ENCODE data around the gene SAC3D1. TPM values are rescaled to one million over a fixed set of nuclear protein-coding genes. Genes with fewer than 3 reads are reported as not detected.
A peak's percentile ranks its signal among the peaks of the same experiment; 100 is the strongest.

Gene SAC3D1
- polyA plus RNA-seq, 1 experiment = 4.5 TPM

DNA sequence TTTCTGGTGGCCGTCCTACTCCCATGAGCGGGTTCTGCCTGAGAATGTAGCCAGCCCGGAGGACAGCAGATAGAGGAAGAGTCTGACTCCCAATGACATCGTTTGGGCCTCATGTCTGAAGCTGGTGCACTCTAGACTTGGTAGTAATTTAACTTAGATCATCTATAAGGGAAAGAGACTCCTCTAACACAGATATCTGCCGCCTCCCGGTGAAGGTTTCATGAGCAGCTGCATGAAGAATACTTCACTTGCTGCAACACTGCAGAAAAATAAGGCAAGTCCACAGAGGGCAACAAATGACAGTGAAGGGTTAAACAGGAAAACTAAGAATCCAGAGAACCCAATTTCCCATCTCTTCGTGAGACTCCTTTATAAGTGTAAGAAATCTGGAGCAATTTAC is 33.0 kb upstream of the SAC3D1 start:
- no peaks in the 10 kb centered on the region for H3K27me3 ChIP-seq (ENCODE audit: control insufficient read depth, insufficient read depth, low read length)
- H3K9me3 ChIP-seq (ENCODE audit: control insufficient read depth, insufficient read depth, low read length) = no peaks in the 10 kb centered on the region
- DNase-seq (ENCODE audit: low read depth, low spot score) = no peak
- TF ChIP-seq, protein P1, sequence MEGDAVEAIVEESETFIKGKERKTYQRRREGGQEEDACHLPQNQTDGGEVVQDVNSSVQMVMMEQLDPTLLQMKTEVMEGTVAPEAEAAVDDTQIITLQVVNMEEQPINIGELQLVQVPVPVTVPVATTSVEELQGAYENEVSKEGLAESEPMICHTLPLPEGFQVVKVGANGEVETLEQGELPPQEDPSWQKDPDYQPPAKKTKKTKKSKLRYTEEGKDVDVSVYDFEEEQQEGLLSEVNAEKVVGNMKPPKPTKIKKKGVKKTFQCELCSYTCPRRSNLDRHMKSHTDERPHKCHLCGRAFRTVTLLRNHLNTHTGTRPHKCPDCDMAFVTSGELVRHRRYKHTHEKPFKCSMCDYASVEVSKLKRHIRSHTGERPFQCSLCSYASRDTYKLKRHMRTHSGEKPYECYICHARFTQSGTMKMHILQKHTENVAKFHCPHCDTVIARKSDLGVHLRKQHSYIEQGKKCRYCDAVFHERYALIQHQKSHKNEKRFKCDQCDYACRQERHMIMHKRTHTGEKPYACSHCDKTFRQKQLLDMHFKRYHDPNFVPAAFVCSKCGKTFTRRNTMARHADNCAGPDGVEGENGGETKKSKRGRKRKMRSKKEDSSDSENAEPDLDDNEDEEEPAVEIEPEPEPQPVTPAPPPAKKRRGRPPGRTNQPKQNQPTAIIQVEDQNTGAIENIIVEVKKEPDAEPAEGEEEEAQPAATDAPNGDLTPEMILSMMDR (IDR thresholded peaks at IDR 0.05; ENCODE audit: low read depth, low read length) = no peak
- ChIA-PET POLR2A (no interaction called here), CTCF (interaction anchor here (1.1 kb wide), 1 partner anchor 10 kb away, joined by 3 read pairs; no protein-coding TSS in a partner anchor)
- H3K27ac ChIP-seq (ENCODE audit: low read depth, low read length) = no peak overlapping the region
- no peak overlapping the region for H3K4me3 ChIP-seq (ENCODE audit: low read depth, low read length)

DNA sequence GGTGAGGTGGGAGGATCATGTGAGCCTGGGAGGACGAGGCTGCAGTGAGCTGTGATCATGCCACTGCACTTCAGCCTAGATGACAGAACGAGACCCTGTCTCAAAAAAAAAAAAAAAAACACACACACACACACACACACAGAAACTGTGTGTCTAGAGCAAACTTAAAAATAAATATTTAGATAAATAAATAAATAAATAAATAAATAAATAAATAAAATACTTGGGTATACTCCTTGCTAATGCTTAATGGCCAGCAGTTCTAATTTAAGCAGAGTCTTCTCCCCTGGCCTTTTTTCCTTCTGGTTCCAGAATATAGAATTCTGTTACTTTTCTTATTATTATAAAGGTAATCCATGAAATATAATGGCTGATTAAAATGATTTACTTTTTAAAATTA is 32.1 kb upstream of the SAC3D1 start:
- CTCF ChIA-PET = interaction anchor here (0.7 to 1.1 kb wide), 2 partner anchors 11 to 25 kb away, joined by 3 to 5 read pairs; no protein-coding TSS in a partner anchor
- TF ChIP-seq, protein P1 (IDR thresholded peaks at IDR 0.05; ENCODE audit: low read depth, low read length) = no peak
- no peak for DNase-seq (ENCODE audit: low read depth, low spot score)
- no peaks in the 10 kb centered on the region; the same call in 1 of the 2 replicates for H3K9me3 ChIP-seq (ENCODE audit: control insufficient read depth, insufficient read depth, low read length)
- no peaks in the 10 kb centered on the region for H3K27me3 ChIP-seq (ENCODE audit: control insufficient read depth, insufficient read depth, low read length)
- no peak overlapping the region for H3K27ac ChIP-seq (ENCODE audit: low read depth, low read length)
- POLR2A ChIA-PET = no interaction called here
- H3K4me3 ChIP-seq (ENCODE audit: low read depth, low read length) = no peak overlapping the region

DNA sequence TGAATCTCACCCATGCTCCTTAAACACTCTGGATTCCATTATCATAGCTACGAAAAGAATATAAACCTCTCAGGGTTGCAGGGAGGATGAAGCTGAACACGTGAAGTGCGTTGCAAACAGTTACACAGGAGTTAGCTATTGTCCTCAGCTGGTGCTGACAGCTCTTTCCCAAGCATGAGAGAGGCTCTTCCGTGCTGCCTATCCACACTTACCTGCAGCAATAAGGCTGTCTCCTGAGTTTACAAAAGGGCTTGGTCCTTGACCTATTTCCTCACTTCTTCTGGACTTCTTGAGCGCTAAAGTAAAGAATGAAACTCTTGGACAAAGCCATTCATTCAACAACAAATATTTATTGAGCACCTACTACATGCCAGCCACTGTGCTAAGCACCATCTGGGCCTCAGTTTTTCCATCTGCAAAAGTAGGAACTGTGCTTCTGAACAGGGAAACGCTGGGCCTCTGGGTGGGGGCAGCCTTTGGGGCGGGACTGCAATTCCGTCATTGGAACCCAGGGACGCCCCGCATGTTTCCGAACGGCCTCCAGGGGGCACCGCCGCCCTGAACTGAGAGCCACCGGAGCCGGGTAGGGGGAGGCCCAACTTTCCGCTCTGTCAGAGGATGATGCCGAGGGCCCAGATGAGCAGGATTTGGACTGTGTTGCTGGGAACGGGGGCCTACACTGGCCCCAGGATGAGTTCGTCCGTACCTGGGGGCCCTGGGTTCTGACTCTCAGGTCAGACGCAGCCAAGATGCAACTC is 27.7 kb upstream of the SAC3D1 start:
- ChIA-PET CTCF (interaction anchor here (0.5 to 3.3 kb wide), 25 partner anchors 10 to 209 kb away, joined by 3 to 23 read pairs (median 4); partner anchors contain the start of genes BATF2, SAC3D1, SNX15 and TM7SF2), POLR2A (interaction anchor here (0.6 to 1.1 kb wide), 4 partner anchors 28 to 379 kb away, joined by 3 to 4 read pairs (median 3); partner anchors contain the start of gene SAC3D1)
- DNase-seq (ENCODE audit: low read depth, low spot score) = peak; percentile 61
- H3K27me3 ChIP-seq (ENCODE audit: control insufficient read depth, insufficient read depth, low read length) = no peaks in the 10 kb centered on the region
- H3K9me3 ChIP-seq (ENCODE audit: control insufficient read depth, insufficient read depth, low read length) = no peaks in the 10 kb centered on the region; the same call in 1 of the 2 replicates
- TF ChIP-seq, protein P1 (IDR thresholded peaks at IDR 0.05; ENCODE audit: low read depth, low read length) = peak; percentile 78
- peak overlapping the region; percentile 86 for H3K4me3 ChIP-seq (ENCODE audit: low read depth, low read length)
- peak overlapping the region; percentile 99 for H3K27ac ChIP-seq (ENCODE audit: low read depth, low read length)

DNA sequence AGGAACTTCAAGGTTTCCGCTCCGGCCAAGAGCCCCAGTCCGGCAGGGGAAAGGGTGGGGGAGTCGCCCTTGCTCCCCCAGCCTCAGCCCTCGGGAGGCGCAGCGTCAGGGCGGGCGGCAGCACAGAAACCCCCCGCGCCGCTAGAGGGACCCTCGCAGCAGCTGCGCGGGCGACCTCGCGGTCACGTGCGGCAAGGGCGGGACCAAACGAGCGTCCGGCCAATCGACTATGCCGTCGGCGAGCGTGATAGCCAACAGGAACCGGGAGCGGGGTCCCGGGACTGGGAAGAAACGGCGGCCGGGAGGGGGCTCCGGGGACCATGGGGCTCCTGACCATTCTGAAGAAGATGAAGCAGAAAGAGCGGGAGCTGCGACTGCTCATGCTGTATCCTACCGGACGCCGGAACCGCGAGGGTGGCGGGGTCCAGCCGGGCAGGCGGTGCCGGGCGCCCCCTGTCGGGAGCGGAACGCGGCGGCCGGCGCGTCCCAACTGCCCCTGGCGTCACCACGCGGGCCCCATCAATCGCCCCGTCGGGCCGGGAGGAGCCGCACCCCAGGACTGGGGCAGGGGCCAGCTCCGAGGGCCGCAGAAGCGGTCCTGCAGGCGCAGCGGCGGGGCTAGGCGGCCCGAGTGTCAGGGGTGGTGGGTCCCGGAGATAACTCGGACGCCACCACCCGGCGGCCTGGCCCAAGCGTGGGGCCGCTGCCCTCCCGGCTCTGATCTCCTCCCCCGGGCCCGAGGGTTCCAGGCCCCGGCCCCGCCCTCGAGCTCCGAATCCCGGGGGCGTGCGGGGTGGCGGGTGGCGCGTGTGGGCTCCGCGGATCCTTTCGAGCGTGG is 26.9 kb upstream of the SAC3D1 start, which contains the start of gene ARL2:
Gene ARL2, plus strand, starts transcription at position 273 of the 838 bp plus-strand sequence. Its CDS starts 48 bp downstream, at position 321.
- peak; percentile 70 for DNase-seq (ENCODE audit: low read depth, low spot score)
- no peaks in the 10 kb centered on the region for H3K27me3 ChIP-seq (ENCODE audit: control insufficient read depth, insufficient read depth, low read length)
- CTCF ChIA-PET = interaction anchor here (0.5 to 3.3 kb wide), 23 partner anchors 11 to 226 kb away, joined by 3 to 23 read pairs (median 4); partner anchors contain the start of genes BATF2, CDC42BPG, SAC3D1 and SNX15

More for the DNA sequence above, 26.9 kb upstream of the SAC3D1 start, which contains the start of gene ARL2:
- TF ChIP-seq, protein P1 (IDR thresholded peaks at IDR 0.05; ENCODE audit: low read depth, low read length) = peak; percentile 52
- Histone ChIP-seq H3K4me3 (ENCODE audit: low read depth, low read length) (peak within 1 kb of the TSS; percentile 86), H3K27ac (ENCODE audit: low read depth, low read length) (peak within 1 kb of the TSS; percentile 99), H3K9me3 (ENCODE audit: control insufficient read depth, insufficient read depth, low read length) (no peaks in the 10 kb centered on the region; the same call in 1 of the 2 replicates)
- POLR2A ChIA-PET = interaction anchor here (0.6 to 1.1 kb wide), 6 partner anchors 27 to 380 kb away, joined by 3 to 4 read pairs (median 3); partner anchors contain the start of genes PPP2R5B and SAC3D1

Measured in AG04450 (cell line).